HepG2 (cell line): ENCODE measurements around the gene FSIP1.

Experiments used
- CEBPB ChIP-seq: IDR thresholded peaks from 2 replicates; pipeline ENCODE4 v1.6.1; 2011; ENCODE audit warnings: low read depth, low read length, improper control_type of control experiment, borderline replicate concordance
- NR3C1 ChIP-seq: sonication (generic); formaldehyde crosslinking; IDR thresholded peaks from 2 replicates; pipeline ENCODE4 v1.4.0; 2020; ENCODE audit warnings: missing genetic modification reagents
- SMARCC2 ChIP-seq: fragments of 450-650 bp; IDR thresholded peaks from 2 replicates; pipeline ENCODE4 v1.6.1; 2017; ENCODE audit warnings: antibody characterized with exemption, mild to moderate bottlenecking
- TOPORS ChIP-seq: sonication (generic); formaldehyde crosslinking; IDR thresholded peaks from 2 replicates; pipeline ENCODE4 v1.8.0; 2023; ENCODE audit warnings: mild to moderate bottlenecking, missing genetic modification reagents
- TF ChIP-seq, protein P1 (sequence below): sonication (generic); formaldehyde crosslinking; IDR thresholded peaks from 2 replicates; pipeline ENCODE4 v1.5.0; 2020; ENCODE audit warnings: mild to moderate bottlenecking, missing genetic modification reagents, moderate library complexity

DNA sequence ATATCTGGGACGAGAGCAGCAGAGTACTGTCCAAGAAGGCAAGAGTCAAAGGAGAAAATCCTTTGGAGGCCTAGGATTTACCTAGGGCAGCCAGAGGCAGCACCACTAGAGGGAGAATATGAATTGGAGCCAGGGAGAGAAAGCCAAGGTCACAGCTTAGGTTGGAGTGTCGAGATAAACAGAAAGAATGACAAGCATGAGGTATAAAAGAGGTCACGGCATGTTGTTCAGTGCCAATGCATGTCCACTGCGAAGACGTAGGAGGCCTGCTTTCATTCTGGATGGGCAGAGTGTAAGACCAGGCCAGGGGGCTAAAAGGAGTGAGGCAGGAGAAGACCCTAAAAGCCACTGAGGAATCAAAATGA is 154.5 kb downstream of the FSIP1 start:
- TF ChIP-seq CEBPB (no peak), NR3C1 (CRISPR knock-in tag) (no peak), SMARCC2 (no peak), TOPORS (CRISPR knock-in tag) (no peak)
- TF ChIP-seq, protein P1, sequence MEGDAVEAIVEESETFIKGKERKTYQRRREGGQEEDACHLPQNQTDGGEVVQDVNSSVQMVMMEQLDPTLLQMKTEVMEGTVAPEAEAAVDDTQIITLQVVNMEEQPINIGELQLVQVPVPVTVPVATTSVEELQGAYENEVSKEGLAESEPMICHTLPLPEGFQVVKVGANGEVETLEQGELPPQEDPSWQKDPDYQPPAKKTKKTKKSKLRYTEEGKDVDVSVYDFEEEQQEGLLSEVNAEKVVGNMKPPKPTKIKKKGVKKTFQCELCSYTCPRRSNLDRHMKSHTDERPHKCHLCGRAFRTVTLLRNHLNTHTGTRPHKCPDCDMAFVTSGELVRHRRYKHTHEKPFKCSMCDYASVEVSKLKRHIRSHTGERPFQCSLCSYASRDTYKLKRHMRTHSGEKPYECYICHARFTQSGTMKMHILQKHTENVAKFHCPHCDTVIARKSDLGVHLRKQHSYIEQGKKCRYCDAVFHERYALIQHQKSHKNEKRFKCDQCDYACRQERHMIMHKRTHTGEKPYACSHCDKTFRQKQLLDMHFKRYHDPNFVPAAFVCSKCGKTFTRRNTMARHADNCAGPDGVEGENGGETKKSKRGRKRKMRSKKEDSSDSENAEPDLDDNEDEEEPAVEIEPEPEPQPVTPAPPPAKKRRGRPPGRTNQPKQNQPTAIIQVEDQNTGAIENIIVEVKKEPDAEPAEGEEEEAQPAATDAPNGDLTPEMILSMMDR (CRISPR knock-in tag) = peak; percentile 63
